Mammary epithelial cell (primary cell): ENCODE data around the gene HIGD1A.

Source experiments
- CTCF ChIP-seq, 2 donors: IDR thresholded peaks in 1 of 2; conservative IDR thresholded peaks in 1 of 2; 2 replicates each; pipeline ENCODE4 v1.5.1; 2011 to 2012; ENCODE audit warnings: inconsistent platforms in 2 of 2, low read length in 2 of 2, mild to moderate bottlenecking in 2 of 2, control low read depth in 1 of 2, low read depth in 1 of 2; ENCODE audit not compliant: insufficient read depth in 1 of 2; ENCODE audit errors: extremely low read depth in 1 of 2
- EZH2 ChIP-seq: IDR thresholded peaks from 2 replicates; pipeline ENCODE4 v1.6.1; 2012; ENCODE audit warnings: low read length, inconsistent platforms, borderline replicate concordance

- TF ChIP-seq CTCF (conservative IDR thresholded peaks at IDR 0.05 in 1 of 2, IDR thresholded peaks at IDR 0.05 in 1 of 2; ENCODE audit: extremely low read depth in 1 of 2, insufficient read depth in 1 of 2, low read depth in 1 of 2, low read length in 2 of 2): no peak
- no peak for TF ChIP-seq EZH2
Measured at GRCh38 chr3:42822828-42823227, 18.5 kb upstream of the HIGD1A start.
